HEK293 (cell line): ENCODE data around the gene TXN2.

Source experiments
- BCL11B ChIP-seq: fragments of 450-650 bp; formaldehyde crosslinking; IDR thresholded peaks from 2 replicates; pipeline ENCODE4 v1.5.1; 2016; ENCODE audit warnings: low read depth, missing biosample characterization, missing genetic modification characterization
- GLI2 ChIP-seq: fragments of 450-650 bp; formaldehyde crosslinking; IDR thresholded peaks from 2 replicates; pipeline ENCODE4; 2017; ENCODE audit warnings: missing biosample characterization, missing genetic modification characterization, low read depth, borderline replicate concordance
- GLI4 ChIP-seq: fragments of 450-650 bp; formaldehyde crosslinking; IDR thresholded peaks from 2 replicates; pipeline ENCODE4 v1.5.1; 2016; ENCODE audit warnings: missing biosample characterization, missing genetic modification characterization
- GLIS1 ChIP-seq: fragments of 450-650 bp; formaldehyde crosslinking; IDR thresholded peaks from 2 replicates; pipeline ENCODE4 v1.5.1; 2016; ENCODE audit warnings: missing biosample characterization, missing genetic modification characterization
- HOXA7 ChIP-seq: sonication (generic); formaldehyde crosslinking; IDR thresholded peaks from 2 replicates; pipeline ENCODE4 v1.8.1; 2022; ENCODE audit warnings: missing genetic modification reagents, borderline replicate concordance
- HOXC10 ChIP-seq: sonication (generic); formaldehyde crosslinking; IDR thresholded peaks from 2 replicates; pipeline ENCODE4 v1.8.1; 2023; ENCODE audit warnings: mild to moderate bottlenecking, missing genetic modification reagents
- PATZ1 ChIP-seq: fragments of 450-650 bp; formaldehyde crosslinking; IDR thresholded peaks from 2 replicates; pipeline ENCODE4 v1.5.1; 2016; ENCODE audit warnings: missing biosample characterization, missing genetic modification characterization
- PRDM4 ChIP-seq: fragments of 450-650 bp; formaldehyde crosslinking; IDR thresholded peaks from 2 replicates; pipeline ENCODE4 v1.5.1; 2017; ENCODE audit warnings: missing biosample characterization, missing genetic modification characterization
- SP2 ChIP-seq: fragments of 450-650 bp; formaldehyde crosslinking; IDR thresholded peaks from 2 replicates; pipeline ENCODE4 v1.5.1; 2016; ENCODE audit warnings: missing biosample characterization, missing genetic modification characterization
- SP3 ChIP-seq: fragments of 450-650 bp; formaldehyde crosslinking; IDR thresholded peaks from 2 replicates; pipeline ENCODE4 v1.5.1; 2016; ENCODE audit warnings: missing biosample characterization, missing genetic modification characterization
- TCF7L2 ChIP-seq: IDR thresholded peaks from 2 replicates; pipeline ENCODE4 v1.6.1; 2011; ENCODE audit warnings: low read depth, mild to moderate bottlenecking, inconsistent platforms, low read length, moderate library complexity, borderline replicate concordance
- ZBTB10 ChIP-seq: fragments of 450-650 bp; formaldehyde crosslinking; IDR thresholded peaks from 2 replicates; pipeline ENCODE4 v1.5.1; 2016; ENCODE audit warnings: missing biosample characterization, missing genetic modification characterization
- ZBTB11 ChIP-seq: fragments of 450-650 bp; formaldehyde crosslinking; conservative IDR thresholded peaks from 2 replicates; pipeline ENCODE4 v1.5.1; 2016; ENCODE audit warnings: low read depth, missing biosample characterization, missing genetic modification characterization
- ZFP69B ChIP-seq: fragments of 450-650 bp; formaldehyde crosslinking; IDR thresholded peaks from 2 replicates; pipeline ENCODE4 v1.5.1; 2016; ENCODE audit warnings: missing biosample characterization, missing genetic modification characterization
- ZIC2 ChIP-seq: fragments of 450-650 bp; formaldehyde crosslinking; IDR thresholded peaks from 2 replicates; pipeline ENCODE4 v1.5.1; 2016; ENCODE audit warnings: missing biosample characterization, missing genetic modification characterization
- ZNF121 ChIP-seq: fragments of 450-650 bp; formaldehyde crosslinking; IDR thresholded peaks from 2 replicates; pipeline ENCODE4 v1.5.1; 2016; ENCODE audit warnings: missing biosample characterization, missing genetic modification characterization
- ZNF146 ChIP-seq: fragments of 450-650 bp; formaldehyde crosslinking; IDR thresholded peaks from 2 replicates; pipeline ENCODE4 v1.5.1; 2016; ENCODE audit warnings: missing biosample characterization, missing genetic modification characterization
- ZNF202 ChIP-seq: fragments of 450-650 bp; formaldehyde crosslinking; IDR thresholded peaks from 2 replicates; pipeline ENCODE4 v1.5.1; 2016; ENCODE audit warnings: missing biosample characterization, missing genetic modification characterization, borderline replicate concordance
- ZNF23 ChIP-seq: fragments of 450-650 bp; formaldehyde crosslinking; IDR thresholded peaks from 2 replicates; pipeline ENCODE4 v1.5.1; 2016; ENCODE audit warnings: missing biosample characterization, missing genetic modification characterization, borderline replicate concordance
- ZNF335 ChIP-seq: fragments of 450-650 bp; formaldehyde crosslinking; conservative IDR thresholded peaks from 2 replicates; pipeline ENCODE4 v1.5.1; 2016; ENCODE audit warnings: missing biosample characterization, missing genetic modification characterization
- ZNF354C ChIP-seq: fragments of 450-650 bp; formaldehyde crosslinking; IDR thresholded peaks from 2 replicates; pipeline ENCODE4 v1.5.1; 2016; ENCODE audit warnings: missing biosample characterization, missing genetic modification characterization, low read depth, borderline replicate concordance
- ZNF416 ChIP-seq: fragments of 450-650 bp; formaldehyde crosslinking; IDR thresholded peaks from 2 replicates; pipeline ENCODE4 v1.5.1; 2016; ENCODE audit warnings: missing biosample characterization, missing genetic modification characterization
- ZNF423 ChIP-seq: fragments of 450-650 bp; formaldehyde crosslinking; IDR thresholded peaks from 2 replicates; pipeline ENCODE4 v1.5.1; 2016; ENCODE audit warnings: missing biosample characterization, missing genetic modification characterization
- ZNF501 ChIP-seq: fragments of 450-650 bp; formaldehyde crosslinking; IDR thresholded peaks from 2 replicates; pipeline ENCODE4 v1.5.1; 2016; ENCODE audit warnings: missing biosample characterization, missing genetic modification characterization
- ZNF600 ChIP-seq: fragments of 450-650 bp; formaldehyde crosslinking; IDR thresholded peaks from 2 replicates; pipeline ENCODE4 v1.5.1; 2016; ENCODE audit warnings: missing biosample characterization, missing genetic modification characterization
- ZNF610 ChIP-seq: fragments of 450-650 bp; formaldehyde crosslinking; IDR thresholded peaks from 2 replicates; pipeline ENCODE4 v1.5.1; 2016; ENCODE audit warnings: missing biosample characterization, missing genetic modification characterization, borderline replicate concordance
- ZSCAN5A ChIP-seq: fragments of 450-650 bp; formaldehyde crosslinking; IDR thresholded peaks from 2 replicates; pipeline ENCODE4 v1.5.1; 2016; ENCODE audit warnings: missing biosample characterization, missing genetic modification characterization

The TXN2 gene

GRCh38 chr22:36506637-36507517 lies 25.4 kb upstream of the TXN2 start, which contains the start of gene FOXRED2 (continued):
- TF ChIP-seq PATZ1 (tag by site-specific recombination) (peak; percentile 85), ZNF600 (peak; percentile 50), ZNF416 (no peak), SP3 (tag by site-specific recombination) (peak; percentile 87), ZIC2 (0 out of 2 replicates have a peak, but pooled peaks have one; percentile 40), ZFP69B (peak; percentile 17; the same call in 1 of the 2 replicates), SP2 (tag by site-specific recombination) (peak; percentile 69), TCF7L2 (no peak), PRDM4 (tag by site-specific recombination) (0 out of 2 replicates have a peak, but pooled peaks have one; percentile 31), ZNF202 (tag by site-specific recombination) (no peak), GLIS1 (peak; percentile 53; the same call in 1 of the 2 replicates), ZNF121 (tag by site-specific recombination) (no peak), GLI2 (no peak), ZNF335 (tag by site-specific recombination) (peak; percentile 71), ZBTB11 (no peak), BCL11B (no peak), ZNF23 (tag by site-specific recombination) (no peak), ZNF146 (tag by site-specific recombination) (no peak), ZSCAN5A (tag by site-specific recombination) (0 out of 2 replicates have a peak, but pooled peaks have one; percentile 32), GLI4 (no peak), HOXC10 (CRISPR knock-in tag) (peak; percentile 91; the same call in 1 of the 2 replicates), ZBTB10 (tag by site-specific recombination) (peak; percentile 80; the same call in 1 of the 2 replicates), HOXA7 (CRISPR knock-in tag) (no peak), ZNF354C (tag by site-specific recombination) (no peak), ZNF610 (tag by site-specific recombination) (peak; percentile 78; the same call in 1 of the 2 replicates), ZNF501 (tag by site-specific recombination) (0 out of 2 replicates have a peak, but pooled peaks have one; percentile 27), ZNF423 (tag by site-specific recombination) (no peak)
